Bronchus fibroblast of lung (primary cell): ENCODE data around the gene HNRNPA3. TPM values are rescaled to one million over a fixed set of nuclear protein-coding genes. Genes with fewer than 3 reads are reported as not detected.

Experiments used
- total RNA-seq: library from RNA; depleted of rRNA; stranded (reverse); fragments of >200 nt; gene quantifications from 2 replicates; pipeline ENCODE4 v1.2.3, GENCODE V29; 2015

HNRNPA3 gene
- total RNA-seq, result 28.5 and 29.3 TPM in 2 replicates

DNA sequence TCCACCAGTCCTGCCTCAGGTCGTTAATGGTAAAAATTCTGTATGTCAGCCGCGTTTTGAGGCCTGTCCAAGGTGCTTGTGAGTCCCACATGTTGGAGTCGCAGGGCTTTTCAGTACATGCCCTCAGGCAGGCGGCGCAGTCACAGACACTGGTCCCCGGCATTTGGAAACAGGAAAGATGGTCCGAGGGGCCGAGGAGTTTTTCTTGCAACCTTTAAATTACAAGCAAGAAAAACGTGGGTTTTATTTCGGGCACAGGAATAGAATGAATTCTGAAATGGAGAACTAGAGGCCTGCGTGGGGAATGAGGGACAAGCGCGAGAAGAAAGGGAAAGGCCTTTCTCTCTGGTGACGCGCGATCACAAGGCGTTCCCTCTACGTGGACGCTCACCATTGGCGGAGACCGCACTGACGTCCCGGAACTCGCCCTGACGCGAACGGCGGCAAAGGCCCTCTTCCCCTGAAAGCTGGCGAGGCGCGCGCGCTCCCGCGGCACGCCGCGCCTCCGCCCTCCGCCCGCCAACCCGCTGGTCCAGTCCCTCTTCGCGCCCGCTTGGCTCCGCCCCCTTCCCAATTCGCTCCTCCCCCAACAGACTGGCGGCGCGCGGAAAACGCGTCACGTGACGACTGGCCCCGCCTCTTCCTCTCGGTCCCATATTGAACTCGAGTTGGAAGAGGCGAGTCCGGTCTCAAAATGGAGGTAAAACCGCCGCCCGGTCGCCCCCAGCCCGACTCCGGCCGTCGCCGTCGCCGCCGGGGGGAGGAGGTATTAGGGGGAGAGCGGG is at the start of gene HNRNPA3:
TSS of gene HNRNPA3 (plus strand) at position 689 of the 785 bp plus-strand sequence. CDS start at position 695, 6 bp downstream.

GRCh38 chr2:177264693-177265587 is 52.3 kb downstream of the HNRNPA3 start, which contains the start of gene NFE2L2:
Gene NFE2L2 (minus strand): TSS chr2:177264727. CDS start chr2:177264576, 151 bp downstream.

Other genes with a start within 250 kb of the HNRNPA3 start
- 33.0 and 38.5 TPM in 2 replicates for gene NFE2L2, start 51.9 kb downstream of the HNRNPA3 start, total RNA-seq
- 27.8 and 33.8 TPM in 2 replicates for gene AGPS, start 180.0 kb downstream of the HNRNPA3 start, total RNA-seq